Astrocyte (in vitro differentiated cells and primary cell): ENCODE measurements around the gene C3orf20.

Source experiments
- EZH2 ChIP-seq: IDR thresholded peaks from 2 replicates; pipeline ENCODE4 v1.6.1; 2012; ENCODE audit warnings: mild to moderate bottlenecking, low read length, inconsistent platforms; ENCODE audit not compliant: insufficient read depth
- TF ChIP-seq, protein P1 (sequence below): IDR thresholded peaks from 2 replicates; pipeline ENCODE4 v1.5.1; 2011; ENCODE audit warnings: low read depth, mild to moderate bottlenecking, inconsistent platforms, low read length, moderate library complexity; ENCODE audit not compliant: insufficient read depth

DNA sequence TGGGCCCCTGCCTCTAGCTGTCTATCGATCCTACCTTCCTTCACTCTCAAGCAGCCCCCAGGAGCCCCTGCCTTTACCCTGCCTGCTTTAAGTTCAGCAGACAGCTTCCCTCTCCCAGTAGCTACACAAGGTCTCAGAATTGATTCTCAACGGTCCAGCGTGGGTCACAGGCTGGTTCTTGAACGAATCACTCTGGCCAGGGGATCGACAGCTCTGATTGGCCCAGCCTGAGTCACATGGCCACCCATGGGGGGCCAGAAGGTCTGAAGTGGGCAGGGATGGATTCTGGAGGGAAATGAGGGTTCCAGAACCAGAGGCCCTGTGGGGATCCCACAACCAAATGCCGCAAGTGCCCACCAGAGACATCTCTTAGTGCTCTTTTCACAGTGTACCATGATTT, 47.1 kb upstream of the C3orf20 start:
- TF ChIP-seq EZH2 = no peak
- TF ChIP-seq, protein P1, sequence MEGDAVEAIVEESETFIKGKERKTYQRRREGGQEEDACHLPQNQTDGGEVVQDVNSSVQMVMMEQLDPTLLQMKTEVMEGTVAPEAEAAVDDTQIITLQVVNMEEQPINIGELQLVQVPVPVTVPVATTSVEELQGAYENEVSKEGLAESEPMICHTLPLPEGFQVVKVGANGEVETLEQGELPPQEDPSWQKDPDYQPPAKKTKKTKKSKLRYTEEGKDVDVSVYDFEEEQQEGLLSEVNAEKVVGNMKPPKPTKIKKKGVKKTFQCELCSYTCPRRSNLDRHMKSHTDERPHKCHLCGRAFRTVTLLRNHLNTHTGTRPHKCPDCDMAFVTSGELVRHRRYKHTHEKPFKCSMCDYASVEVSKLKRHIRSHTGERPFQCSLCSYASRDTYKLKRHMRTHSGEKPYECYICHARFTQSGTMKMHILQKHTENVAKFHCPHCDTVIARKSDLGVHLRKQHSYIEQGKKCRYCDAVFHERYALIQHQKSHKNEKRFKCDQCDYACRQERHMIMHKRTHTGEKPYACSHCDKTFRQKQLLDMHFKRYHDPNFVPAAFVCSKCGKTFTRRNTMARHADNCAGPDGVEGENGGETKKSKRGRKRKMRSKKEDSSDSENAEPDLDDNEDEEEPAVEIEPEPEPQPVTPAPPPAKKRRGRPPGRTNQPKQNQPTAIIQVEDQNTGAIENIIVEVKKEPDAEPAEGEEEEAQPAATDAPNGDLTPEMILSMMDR = no peak
